Type B pancreatic cell (in vitro differentiated cells): ENCODE measurements around the gene TXLNA. TPM values are rescaled to one million over a fixed set of nuclear protein-coding genes. Genes with fewer than 3 reads are reported as not detected.

Experiments
- DNase-seq: peaks from one replicate; pipeline ENCODE4 v3.0.0; 2021; ENCODE audit warnings: mixed read lengths; ENCODE audit not compliant: unreplicated experiment; ENCODE audit errors: extremely low spot score
- H3K27ac Mint-ChIP-seq: 2 replicates; pipeline ENCODE4 v1.8.0; 2021; ENCODE audit warnings: mild to moderate bottlenecking, mixed read lengths
- H3K27me3 Mint-ChIP-seq: 2 replicates; pipeline ENCODE4 v1.8.0; 2021; ENCODE audit warnings: mixed read lengths
- H3K36me3 Mint-ChIP-seq: 2 replicates; pipeline ENCODE4 v1.8.0; 2021; ENCODE audit warnings: mixed read lengths
- H3K4me1 Mint-ChIP-seq: one replicate; pipeline ENCODE4 v1.8.0; 2021; ENCODE audit warnings: mixed read lengths; ENCODE audit not compliant: unreplicated experiment
- H3K4me3 Mint-ChIP-seq: 2 replicates; pipeline ENCODE4 v1.8.0; 2021; ENCODE audit warnings: mild to moderate bottlenecking, mixed read lengths
- H3K9me3 Mint-ChIP-seq: 2 replicates; pipeline ENCODE4 v1.8.0; 2021; ENCODE audit warnings: mixed read lengths
- total RNA-seq: library from RNA; stranded (reverse); gene quantifications from 2 replicates; pipeline ENCODE4 v1.2.1, GENCODE V29; 2021; ENCODE audit warnings: low replicate concordance
- TF ChIP-seq, protein P1 (sequence below): fragments of 200-600 bp; sonication (generic); conservative IDR thresholded peaks from 2 replicates; pipeline ENCODE4 v1.5.0; 2021; ENCODE audit warnings: antibody characterized with exemption, mild to moderate bottlenecking

The TXLNA gene
- total RNA-seq, 1 donor from 2014 or later: 60.4 TPM

DNA sequence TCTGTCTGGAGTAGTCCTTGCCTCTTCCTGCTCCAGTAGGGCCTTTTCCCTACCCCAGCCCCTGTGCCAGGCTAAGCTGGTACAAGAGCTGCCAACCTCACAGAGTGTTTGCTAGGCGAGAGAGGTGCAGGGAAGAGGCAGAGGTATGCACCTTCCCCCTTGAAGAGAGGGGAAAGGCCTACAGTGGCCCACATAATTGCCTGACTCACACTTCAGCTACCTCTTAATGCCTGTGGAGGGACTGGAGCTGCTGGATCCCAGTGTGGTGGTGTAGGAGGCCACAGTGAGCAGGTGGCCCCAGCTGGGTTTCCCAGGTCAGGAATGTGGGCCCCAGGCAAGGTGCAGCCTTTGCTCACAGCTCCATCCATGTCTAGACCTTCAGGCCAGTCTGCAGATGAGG is 17.6 kb downstream of the TXLNA start:
- H3K27me3 Mint-ChIP-seq: no peaks in the 10 kb centered on the region
- no peaks in the 10 kb centered on the region for H3K9me3 Mint-ChIP-seq
- peak overlapping the region; percentile 23 for H3K27ac Mint-ChIP-seq
- TF ChIP-seq, protein P1, sequence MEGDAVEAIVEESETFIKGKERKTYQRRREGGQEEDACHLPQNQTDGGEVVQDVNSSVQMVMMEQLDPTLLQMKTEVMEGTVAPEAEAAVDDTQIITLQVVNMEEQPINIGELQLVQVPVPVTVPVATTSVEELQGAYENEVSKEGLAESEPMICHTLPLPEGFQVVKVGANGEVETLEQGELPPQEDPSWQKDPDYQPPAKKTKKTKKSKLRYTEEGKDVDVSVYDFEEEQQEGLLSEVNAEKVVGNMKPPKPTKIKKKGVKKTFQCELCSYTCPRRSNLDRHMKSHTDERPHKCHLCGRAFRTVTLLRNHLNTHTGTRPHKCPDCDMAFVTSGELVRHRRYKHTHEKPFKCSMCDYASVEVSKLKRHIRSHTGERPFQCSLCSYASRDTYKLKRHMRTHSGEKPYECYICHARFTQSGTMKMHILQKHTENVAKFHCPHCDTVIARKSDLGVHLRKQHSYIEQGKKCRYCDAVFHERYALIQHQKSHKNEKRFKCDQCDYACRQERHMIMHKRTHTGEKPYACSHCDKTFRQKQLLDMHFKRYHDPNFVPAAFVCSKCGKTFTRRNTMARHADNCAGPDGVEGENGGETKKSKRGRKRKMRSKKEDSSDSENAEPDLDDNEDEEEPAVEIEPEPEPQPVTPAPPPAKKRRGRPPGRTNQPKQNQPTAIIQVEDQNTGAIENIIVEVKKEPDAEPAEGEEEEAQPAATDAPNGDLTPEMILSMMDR: no peak
- no peak overlapping the region for H3K4me3 Mint-ChIP-seq
- peaks cover 25% of the 10 kb centered on the region for H3K4me1 Mint-ChIP-seq
- DNase-seq: no peak
- H3K36me3 Mint-ChIP-seq: peaks cover 16% of the 10 kb centered on the region

DNA sequence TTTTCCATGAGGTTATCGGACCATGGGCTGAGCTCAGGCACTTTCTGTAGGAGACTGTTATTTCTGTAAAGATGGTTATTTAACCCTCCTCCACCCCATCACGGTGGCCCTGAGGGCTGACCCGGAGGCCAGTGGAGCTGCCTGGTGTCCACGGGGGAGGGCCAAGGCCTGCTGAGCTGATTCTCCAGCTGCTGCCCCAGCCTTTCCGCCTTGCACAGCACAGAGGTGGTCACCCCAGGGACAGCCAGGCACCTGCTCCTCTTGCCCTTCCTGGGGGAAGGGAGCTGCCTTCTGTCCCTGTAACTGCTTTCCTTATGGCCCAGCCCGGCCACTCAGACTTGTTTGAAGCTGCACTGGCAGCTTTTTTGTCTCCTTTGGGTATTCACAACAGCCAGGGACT is 18.4 kb downstream of the TXLNA start:
- peaks cover 30% of the 10 kb centered on the region for H3K4me1 Mint-ChIP-seq
- TF ChIP-seq, protein P1: no peak
- H3K9me3 Mint-ChIP-seq: no peaks in the 10 kb centered on the region
- H3K27me3 Mint-ChIP-seq: no peaks in the 10 kb centered on the region
- no peak overlapping the region for H3K4me3 Mint-ChIP-seq
- no peak for DNase-seq
- H3K27ac Mint-ChIP-seq: peak overlapping the region; percentile 30
- peaks cover 13% of the 10 kb centered on the region for H3K36me3 Mint-ChIP-seq

DNA sequence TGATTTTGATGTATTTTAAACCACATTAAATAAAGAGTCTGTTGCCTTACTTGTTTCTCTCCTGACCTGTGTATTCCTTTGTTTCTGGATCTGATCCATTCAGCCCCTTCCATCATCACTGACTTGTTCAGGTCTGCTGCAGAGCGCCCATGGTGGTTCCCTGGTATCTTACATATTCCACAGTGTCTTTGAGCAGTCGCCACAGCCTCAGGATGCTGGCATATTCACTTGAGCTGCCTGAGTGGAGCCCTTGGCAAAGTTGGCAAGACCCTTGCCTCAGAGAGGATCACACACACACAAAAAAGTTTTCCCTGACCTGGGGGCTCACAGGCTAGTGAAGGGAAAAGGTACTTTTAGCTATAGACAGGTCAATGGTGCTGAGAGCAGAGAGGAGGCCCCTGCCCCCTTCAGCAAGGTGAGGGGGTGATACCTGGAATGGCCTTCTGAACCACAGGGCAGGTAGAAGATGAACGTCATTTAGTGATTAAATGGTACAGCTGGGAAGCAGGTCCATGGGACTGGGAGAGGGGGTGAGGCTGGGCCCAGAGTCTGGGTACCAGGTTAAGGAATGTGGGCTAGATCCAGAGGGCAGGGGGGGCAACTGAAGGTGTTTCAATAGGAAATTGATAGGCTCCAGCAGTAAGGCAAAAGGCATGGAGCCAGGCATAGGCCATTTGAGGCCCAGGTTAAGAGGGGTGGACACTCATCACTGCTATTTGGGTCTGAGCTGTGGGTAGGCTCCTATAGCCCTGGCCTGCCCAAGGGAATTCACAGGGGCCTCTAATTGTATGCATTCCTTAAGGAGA is 19.0 kb downstream of the TXLNA start:
- no peak for DNase-seq
- H3K36me3 Mint-ChIP-seq: peaks cover 9% of the 10 kb centered on the region
- peaks cover 30% of the 10 kb centered on the region for H3K4me1 Mint-ChIP-seq
- no peaks in the 10 kb centered on the region for H3K27me3 Mint-ChIP-seq
- peak overlapping the region; percentile 30 for H3K27ac Mint-ChIP-seq
- no peaks in the 10 kb centered on the region for H3K9me3 Mint-ChIP-seq
- TF ChIP-seq, protein P1: no peak
- H3K4me3 Mint-ChIP-seq: peak overlapping the region; percentile 19

DNA sequence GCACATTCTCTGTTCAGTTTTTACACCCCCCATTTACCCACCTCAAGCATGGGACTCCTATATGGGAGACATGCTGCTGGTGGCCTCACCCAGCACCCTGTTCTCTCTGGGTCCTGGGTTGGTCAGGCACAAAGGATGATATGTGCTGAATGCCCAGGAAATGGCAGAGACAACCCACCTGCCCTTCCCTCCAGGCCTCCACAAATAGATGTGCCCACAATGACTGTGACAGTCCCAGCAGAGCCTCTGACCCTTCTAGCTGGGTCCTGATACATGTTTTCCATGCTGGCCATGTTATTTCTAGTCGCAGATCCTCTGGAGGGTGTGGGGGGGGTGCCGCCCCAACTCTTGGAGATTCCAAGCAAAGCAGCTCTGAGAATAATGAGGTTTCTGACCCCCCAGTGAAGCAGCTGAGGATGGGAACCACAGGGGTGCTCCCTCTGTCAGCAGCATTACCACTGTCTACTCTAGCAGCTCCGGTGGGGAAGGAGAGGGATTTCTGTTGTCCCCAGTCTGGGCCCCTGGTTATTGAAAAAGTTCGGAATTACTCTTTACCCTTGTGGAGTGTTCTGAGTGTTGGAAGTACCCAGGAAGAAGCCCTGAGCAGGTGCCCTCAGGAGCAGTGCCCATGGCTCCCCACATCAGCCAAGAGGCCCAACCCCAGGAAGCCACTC is 19.7 kb downstream of the TXLNA start:
- Mint-ChIP-seq H3K27me3 (no peaks in the 10 kb centered on the region), H3K4me1 (peaks cover 30% of the 10 kb centered on the region), H3K4me3 (peak overlapping the region; percentile 17), H3K27ac (no peak overlapping the region), H3K9me3 (no peaks in the 10 kb centered on the region), H3K36me3 (peaks cover 4% of the 10 kb centered on the region)
- TF ChIP-seq, protein P1: no peak
- DNase-seq: no peak

DNA sequence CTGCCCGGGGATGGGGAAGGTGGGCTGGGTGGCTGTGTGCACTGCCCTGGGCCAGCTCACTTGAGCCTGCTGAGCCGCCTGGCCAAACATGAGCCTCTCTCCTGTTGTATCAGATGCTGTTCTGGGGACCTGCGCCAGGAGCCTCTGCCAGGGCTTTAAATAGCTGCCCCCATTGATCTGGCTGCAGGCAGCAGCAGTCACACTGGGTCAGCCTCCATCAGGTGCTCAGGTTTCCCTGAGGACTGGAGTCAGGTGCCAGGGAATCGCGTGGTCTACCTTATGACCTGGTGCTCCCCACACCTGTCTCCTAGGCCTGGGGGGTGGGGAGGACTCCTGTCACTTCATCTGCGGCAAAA is 20.2 kb downstream of the TXLNA start:
- peaks cover 30% of the 10 kb centered on the region for H3K4me1 Mint-ChIP-seq
- TF ChIP-seq, protein P1: no peak
- no peaks in the 10 kb centered on the region for H3K9me3 Mint-ChIP-seq
- no peak for DNase-seq
- no peaks in the 10 kb centered on the region for H3K27me3 Mint-ChIP-seq
- peak overlapping the region; percentile 93 for H3K4me3 Mint-ChIP-seq
- H3K36me3 Mint-ChIP-seq: peaks cover 3% of the 10 kb centered on the region
- H3K27ac Mint-ChIP-seq: peak overlapping the region; percentile 90
